ENCODE results near the gene AAGAB.
"Not testable (repeated sequence)": the region's sequence is repeated elsewhere in the genome, so short reads cannot be mapped to it uniquely, and the experiment has no call there.

The AAGAB gene, protein sequence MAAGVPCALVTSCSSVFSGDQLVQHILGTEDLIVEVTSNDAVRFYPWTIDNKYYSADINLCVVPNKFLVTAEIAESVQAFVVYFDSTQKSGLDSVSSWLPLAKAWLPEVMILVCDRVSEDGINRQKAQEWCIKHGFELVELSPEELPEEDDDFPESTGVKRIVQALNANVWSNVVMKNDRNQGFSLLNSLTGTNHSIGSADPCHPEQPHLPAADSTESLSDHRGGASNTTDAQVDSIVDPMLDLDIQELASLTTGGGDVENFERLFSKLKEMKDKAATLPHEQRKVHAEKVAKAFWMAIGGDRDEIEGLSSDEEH

GRCh38 chr15:67254238-67255175 is at the start of gene AAGAB, which contains the start of gene IQCH:
AAGAB (minus strand) TSS chr15:67254661; CDS start chr15:67254631, 30 bp downstream.
IQCH (plus strand) TSS chr15:67254786; CDS start chr15:67254897, 111 bp downstream.
- DNase-seq (ENCODE audit: low read depth): peak; percentile 96

GRCh38 chr15:67303490-67304363 is 49.3 kb upstream of the AAGAB start:
- DNase-seq (ENCODE audit: low read depth): peak; percentile 61

DNA sequence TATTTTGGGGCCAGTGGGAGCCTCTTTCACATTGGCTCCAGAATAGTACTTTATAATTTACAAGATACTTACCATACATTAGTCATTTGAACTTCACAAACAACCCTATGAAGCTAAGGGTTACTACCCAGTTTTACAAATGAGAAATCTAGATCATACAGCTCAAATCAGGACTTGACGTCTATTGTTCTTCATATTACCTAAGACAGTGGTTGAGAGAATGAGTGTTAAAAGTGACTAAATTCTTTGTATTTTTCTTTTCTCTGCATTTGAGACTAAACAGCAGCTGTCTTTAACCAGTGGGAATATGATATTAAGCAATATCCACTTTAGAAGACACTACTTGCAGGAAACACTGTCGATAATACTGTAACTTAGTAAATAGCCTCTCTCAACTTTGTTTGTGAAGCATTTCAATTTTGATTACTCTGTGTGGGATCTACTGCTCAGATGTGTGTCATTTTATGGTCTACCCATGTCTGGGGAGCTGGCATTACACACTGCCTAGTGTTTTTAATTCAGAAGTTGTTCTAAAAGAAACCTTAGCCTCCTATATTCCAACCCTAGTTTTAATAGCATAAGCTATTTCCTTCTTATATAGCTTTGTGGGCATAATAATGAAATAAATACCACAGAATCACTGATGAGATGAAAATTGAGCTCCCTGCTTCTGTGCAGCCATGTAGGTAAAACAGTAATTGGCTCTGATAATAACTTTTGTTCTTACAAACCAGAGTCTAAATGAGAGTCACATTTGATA is 46.0 kb upstream of the AAGAB start:
- DNase-seq (ENCODE audit: low read depth): no peak

GRCh38 chr15:67296684-67297083 is 42.2 kb upstream of the AAGAB start:
- DNase-seq (ENCODE audit: low read depth): no peak

GRCh38 chr15:67296188-67296587 is 41.7 kb upstream of the AAGAB start:
- DNase-seq (ENCODE audit: low read depth): no peak

DNA sequence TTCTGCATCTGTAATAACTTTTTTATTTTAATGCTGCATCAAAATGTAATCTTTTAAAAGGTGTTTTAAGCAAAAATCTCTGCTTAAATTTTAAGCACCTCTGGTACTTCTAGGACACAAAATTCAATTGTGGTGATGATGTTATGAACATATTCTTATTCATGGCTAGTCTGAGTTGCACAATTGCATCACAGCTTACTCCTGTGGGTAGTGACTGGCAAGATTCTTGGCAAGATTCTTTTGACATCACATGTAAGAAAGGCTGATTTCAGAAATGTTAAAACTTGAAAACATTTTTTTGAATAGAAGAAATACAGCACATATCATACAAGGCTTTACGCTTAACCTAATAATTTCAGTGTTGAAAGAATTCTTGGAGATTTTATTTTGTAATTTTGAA is 35.9 kb upstream of the AAGAB start:
- DNase-seq (ENCODE audit: low read depth): peak; percentile 10

GRCh38 chr15:67286400-67286799 is 31.9 kb upstream of the AAGAB start:
- not testable (repeated sequence) for DNase-seq (ENCODE audit: low read depth)

DNA sequence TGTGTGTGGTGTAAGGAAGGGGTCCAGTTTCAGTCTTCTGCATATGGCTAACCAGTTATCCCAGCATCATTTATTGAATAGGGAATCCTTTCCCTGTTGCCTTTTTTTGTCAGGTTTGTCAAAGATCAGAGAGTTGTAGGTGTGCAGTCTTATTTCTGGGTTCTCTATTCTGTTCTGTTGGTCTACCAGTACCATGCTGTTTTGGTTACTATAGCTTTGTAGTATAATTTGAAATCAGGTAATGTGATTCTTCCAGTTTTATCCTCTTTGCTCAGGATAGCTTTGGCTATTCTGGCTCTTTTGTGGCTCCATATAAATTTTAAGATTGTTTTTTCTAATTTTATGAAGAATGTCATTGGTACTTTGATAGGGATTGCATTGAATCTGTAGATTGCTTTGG is 31.2 kb upstream of the AAGAB start:
- DNase-seq (ENCODE audit: low read depth): not testable (repeated sequence)

- DNase-seq (ENCODE audit: low read depth): no peak
Measured at GRCh38 chr15:67281714-67282113, 27.3 kb upstream of the AAGAB start.

- no peak for DNase-seq (ENCODE audit: low read depth)
Measured at GRCh38 chr15:67280217-67280616, 25.8 kb upstream of the AAGAB start.

DNA sequence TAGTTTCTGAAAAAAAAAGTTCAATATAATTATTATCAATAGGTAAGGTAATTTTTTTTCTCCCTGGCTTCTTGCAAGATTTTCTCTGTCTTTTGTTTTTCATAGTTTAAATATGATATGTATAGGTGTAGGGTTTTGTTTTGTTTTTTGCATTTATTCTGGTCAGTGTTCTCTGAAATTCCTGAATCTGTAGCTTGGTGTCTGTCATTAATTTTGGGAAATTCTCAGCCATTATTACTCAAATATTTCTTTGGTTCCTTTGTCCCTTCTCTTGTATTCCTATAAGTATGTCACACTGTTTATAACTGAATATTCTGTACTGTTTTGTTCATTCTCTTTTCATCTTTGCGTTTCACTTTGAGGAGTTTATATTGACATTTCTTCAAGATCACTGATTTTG is 22.2 kb upstream of the AAGAB start:
- no peak for DNase-seq (ENCODE audit: low read depth)

- no peak for DNase-seq (ENCODE audit: low read depth)
Measured at GRCh38 chr15:67274236-67274635, 19.8 kb upstream of the AAGAB start.

GRCh38 chr15:67267951-67268941 is 13.8 kb upstream of the AAGAB start:
- DNase-seq (ENCODE audit: low read depth): no peak

DNA sequence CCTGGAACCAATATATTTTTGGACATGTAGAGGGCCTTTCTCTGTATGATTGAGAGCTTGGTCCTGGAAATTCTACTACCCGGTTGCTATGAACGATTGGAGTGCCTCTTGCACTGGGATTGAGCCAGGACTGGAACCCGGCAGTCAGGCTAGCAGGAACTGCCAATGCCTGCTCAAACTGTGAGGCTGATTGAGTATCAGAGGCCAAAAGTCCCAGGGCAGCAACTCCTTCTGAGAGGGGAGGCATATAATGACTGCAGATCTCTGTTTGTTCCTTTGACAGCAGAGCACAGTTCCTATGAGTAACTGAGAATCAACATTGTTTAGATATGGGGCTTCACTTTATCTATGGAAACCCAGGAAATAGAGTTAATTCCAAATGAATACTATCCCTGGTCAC is 13.0 kb upstream of the AAGAB start:
- no peak for DNase-seq (ENCODE audit: low read depth)

GRCh38 chr15:67266870-67267269 is 12.4 kb upstream of the AAGAB start:
- no peak for DNase-seq (ENCODE audit: low read depth)

DNA sequence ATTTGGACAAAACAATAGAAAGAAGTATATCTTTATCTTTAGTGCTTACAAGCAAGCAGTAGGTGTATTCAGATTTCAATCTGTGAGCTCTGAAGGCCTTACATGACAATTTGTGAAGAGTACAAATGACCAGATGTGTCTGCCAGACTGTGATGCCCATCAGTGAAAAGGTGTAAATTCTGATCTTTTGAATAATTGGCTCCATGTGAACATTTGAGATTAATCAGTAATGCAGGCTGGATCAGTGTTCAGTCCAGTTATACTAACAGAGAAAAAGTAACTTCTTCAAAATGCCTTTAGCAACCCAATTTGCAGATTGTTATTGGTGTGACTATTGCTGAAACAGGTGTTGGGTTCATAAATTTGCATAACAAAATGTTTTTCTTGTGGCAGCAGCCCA is 5.3 kb upstream of the AAGAB start:
- DNase-seq (ENCODE audit: low read depth): no peak

GRCh38 chr15:67259379-67259778 is 4.9 kb upstream of the AAGAB start:
- DNase-seq (ENCODE audit: low read depth): no peak

DNA sequence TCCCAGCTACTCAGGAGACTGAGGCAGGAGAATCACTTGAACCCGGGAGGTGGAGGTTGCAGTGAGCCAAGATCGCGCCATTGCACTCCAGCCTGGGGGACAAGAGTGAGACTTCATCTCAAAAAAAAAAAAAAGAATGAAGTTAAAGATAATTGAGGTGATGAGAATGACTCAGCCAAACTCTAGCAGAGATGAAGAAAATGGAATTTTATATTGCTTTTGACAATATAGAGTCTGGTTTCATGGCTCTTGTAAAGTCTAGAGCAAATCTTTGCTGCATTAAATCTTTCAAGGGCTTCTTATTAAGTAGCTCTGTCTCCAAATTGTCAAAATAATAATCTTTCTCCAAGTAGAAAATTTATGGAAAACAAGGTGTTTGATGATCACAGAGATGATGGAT is 4.0 kb upstream of the AAGAB start:
- DNase-seq (ENCODE audit: low read depth): not testable (repeated sequence)

- no peak for DNase-seq (ENCODE audit: low read depth)
Measured at GRCh38 chr15:67256051-67256450, 1.6 kb upstream of the AAGAB start.

Data from ELR (cell line).